B cell (primary cell): ENCODE measurements around the gene KRT6C. TPM values are rescaled to one million over a fixed set of nuclear protein-coding genes. Genes with fewer than 3 reads are reported as not detected.

Experiments used
- ATAC-seq: fragments of 200-7000 bp; cut with Tn5 transposase; one replicate; pipeline ENCODE4 v1.10.0; 2021; ENCODE audit warnings: low read depth, mild to moderate bottlenecking, moderate number of reproducible peaks, moderate library complexity
- CTCF ChIA-PET: fragments of 350-600 bp; sonication (Branson Sonifier 250); formaldehyde crosslinking; loops from one replicate; lab custom pipeline; 2021; ENCODE audit warnings: antibody characterized with exemption, inconsistent platforms; lab: Charles Lee
- POLR2A ChIA-PET: fragments of 350-600 bp; sonication (Branson Sonifier 250); formaldehyde crosslinking; loops from one replicate; lab custom pipeline; 2021; ENCODE audit warnings: antibody characterized with exemption; lab: Charles Lee
- DNase-seq: peaks from one replicate; pipeline ENCODE4 v3.0.0; 2013
- H2AFZ ChIP-seq: 2 replicates; pipeline ENCODE4 v1.6.1; 2012; ENCODE audit warnings: mild to moderate bottlenecking, low read depth, low read length; ENCODE audit not compliant: insufficient read depth, poor library complexity, severe bottlenecking
- H3K27ac ChIP-seq, 2 donors: 1 replicate in 1 of 2; 2 replicates in 1 of 2; pipeline ENCODE4 v1.5.1; 2012 to 2013; ENCODE audit warnings: low read length in 2 of 2, mild to moderate bottlenecking in 2 of 2, moderate library complexity in 1 of 2
- H3K27me3 ChIP-seq, 4 experiments: fragments of 200-600 bp in 1 of 4; sonication (generic) in 1 of 4; replicated peaks in 1 of 4; 1 replicate in 2 of 4; 2 replicates in 2 of 4; pipeline versions ENCODE4 v1.6.1 to v1.7.0; 2013 to 2016; ENCODE audit warnings: low read length in 3 of 4, mild to moderate bottlenecking in 2 of 4, mixed read lengths in 1 of 4, moderate library complexity in 1 of 4; ENCODE audit not compliant: insufficient read depth in 4 of 4, control insufficient read depth in 3 of 4; ENCODE audit errors: control extremely low read depth in 1 of 4
- H3K36me3 ChIP-seq, 2 experiments: replicated peaks in 1 of 2; 1 replicate in 1 of 2; 2 replicates in 1 of 2; pipeline versions ENCODE4 v1.6.1 to v1.7.1; 2013; ENCODE audit warnings: low read length in 1 of 2; ENCODE audit not compliant: insufficient read depth in 2 of 2, control insufficient read depth in 1 of 2; ENCODE audit errors: control extremely low read depth in 1 of 2, extremely low read depth in 1 of 2
- H3K4me1 ChIP-seq, 2 donors: fragments of 200-600 bp in 1 of 2; sonication (generic) in 1 of 2; 1 replicate in 1 of 2; 2 replicates in 1 of 2; pipeline versions ENCODE4 v1.5.1 to v1.6.1; 2013 to 2017; ENCODE audit warnings: low read length in 2 of 2; ENCODE audit not compliant: control insufficient read depth in 2 of 2, insufficient read depth in 2 of 2
- H3K4me2 ChIP-seq: replicated peaks from 2 replicates; pipeline ENCODE3; 2012; ENCODE audit warnings: mild to moderate bottlenecking, low read depth, low read length; ENCODE audit not compliant: poor library complexity, severe bottlenecking
- H3K4me3 ChIP-seq, 5 experiments: fragments of 200-600 bp in 1 of 5; sonication (generic) in 1 of 5; 1 replicate in 3 of 5; 2 replicates in 2 of 5; pipeline versions ENCODE4 v1.5.1 to v1.7.0; 2011 to 2016; ENCODE audit warnings: low read length in 4 of 5, mild to moderate bottlenecking in 4 of 5, low read depth in 2 of 5, control low read depth in 1 of 5, moderate library complexity in 1 of 5; ENCODE audit not compliant: insufficient read depth in 1 of 5; ENCODE audit errors: control extremely low read depth in 1 of 5, extremely low read depth in 1 of 5
- H3K79me2 ChIP-seq: fragments of 200-600 bp; sonication (generic); one replicate; pipeline ENCODE4 v1.6.0; 2016; ENCODE audit warnings: low read length; ENCODE audit not compliant: control insufficient read depth, insufficient read depth
- H3K9ac ChIP-seq: fragments of 200-600 bp; sonication (generic); 2 replicates; pipeline ENCODE4 v1.6.1; 2017; ENCODE audit warnings: mild to moderate bottlenecking, low read length, moderate library complexity
- H3K9me3 ChIP-seq, 3 donors: one replicate each; pipeline versions ENCODE4 v1.6.1 to v1.7.1; 2013; ENCODE audit warnings: low read length in 2 of 3; ENCODE audit not compliant: control insufficient read depth in 2 of 3, insufficient read depth in 1 of 3; ENCODE audit errors: control extremely low read depth in 1 of 3
- H4K20me1 ChIP-seq: 2 replicates; pipeline ENCODE4 v1.6.0; 2012; ENCODE audit warnings: mild to moderate bottlenecking, low read length; ENCODE audit not compliant: insufficient read depth, control insufficient read depth, poor library complexity, severe bottlenecking
- H3K27ac Mint-ChIP-seq: one replicate; pipeline ENCODE4 v1.8.0; 2021; ENCODE audit warnings: mixed read lengths
- H3K27me3 Mint-ChIP-seq: one replicate; pipeline ENCODE4 v1.8.0; 2021; ENCODE audit warnings: mixed read lengths
- H3K4me1 Mint-ChIP-seq: one replicate; pipeline ENCODE4 v1.8.0; 2021; ENCODE audit warnings: mixed read lengths
- H3K4me3 Mint-ChIP-seq: one replicate; pipeline ENCODE4 v1.8.0; 2021; ENCODE audit warnings: mixed read lengths
- H3K9me3 Mint-ChIP-seq: one replicate; pipeline ENCODE4 v1.8.0; 2022; ENCODE audit warnings: mixed read lengths; ENCODE audit not compliant: insufficient read depth
- CTCF ChIP-seq: fragments of 200-600 bp; IDR thresholded peaks from one replicate; pipeline ENCODE4 v1.8.0; 2022; ENCODE audit warnings: antibody characterized with exemption, mild to moderate bottlenecking
- EZH2 ChIP-seq: IDR thresholded peaks from 2 replicates; pipeline ENCODE4 v1.6.1; 2012; ENCODE audit warnings: borderline replicate concordance, low read depth, mild to moderate bottlenecking, moderate library complexity, low read length; ENCODE audit not compliant: insufficient read depth, poor library complexity, severe bottlenecking
- WGBS: methylation state at CpG from one replicate; pipeline ENCODE4 v1.1.5; 2013; ENCODE audit warnings: missing lambda C conversion rate; ENCODE audit not compliant: insufficient coverage; 5-methylcytosine and 5-hydroxymethylcytosine counted together
- intact Hi-C: fragments of 100-400 bp; cut with micrococcal nuclease; formaldehyde crosslinking; loops from one replicate; pipeline ENCODE4 v1.10.0; 2022
- polyA minus RNA-seq: library from RNA; depleted of rRNA, polyadenylated mRNA; stranded (reverse); fragments of >200 nt; gene quantifications from 2 replicates; pipeline ENCODE4 v1.2.3, GENCODE V29; 2012
- polyA plus RNA-seq: library from polyadenylated mRNA; depleted of rRNA; stranded (reverse); fragments of >200 nt; gene quantifications from 2 replicates; pipeline ENCODE4 v1.2.3, GENCODE V29; 2012
- total RNA-seq, 2 donors: library from RNA; stranded (reverse); fragments of 120-200 nt in 1 of 2; gene quantifications; 1 replicate in 1 of 2; 2 replicates in 1 of 2; pipeline versions ENCODE4 v1.2.3 to v1.2.4, GENCODE V29; 2013 to 2022

Gene KRT6C
- total RNA-seq = not detected in 2 replicates
- total RNA-seq (2013) = not detected
- not detected in 2 replicates for polyA plus RNA-seq
- polyA minus RNA-seq = not detected in 2 replicates

- Histone ChIP-seq H3K27ac (no peak within 1 kb of the TSS), H3K4me3 (no peak within 1 kb of the TSS), H3K27me3 (no peaks in the 10 kb centered on the region), H3K9ac (no peak within 1 kb of the TSS), H2AFZ (no peak within 1 kb of the TSS), H3K9me3 (no peaks in the 10 kb centered on the region), H4K20me1 (no peaks in the 10 kb centered on the region), H3K79me2 (no peaks in the 10 kb centered on the region), H3K4me2 (no peak within 1 kb of the TSS), H3K4me1 (no peaks in the 10 kb centered on the region), H3K36me3 (no peaks in the 10 kb centered on the region)
- Mint-ChIP-seq H3K27me3 (peaks cover 25% of the 10 kb centered on the region), H3K9me3 (peaks cover 9% of the 10 kb centered on the region), H3K27ac (no peak within 1 kb of the TSS), H3K4me3 (no peak within 1 kb of the TSS), H3K4me1 (no peaks in the 10 kb centered on the region)
- DNase-seq (no peak), ATAC-seq (no peak)
- CTCF ChIA-PET = no interaction called here
- TF ChIP-seq CTCF (no peak), EZH2 (no peak)
- POLR2A ChIA-PET = no interaction called here
- WGBS = 88% methylated on average over 4 of the region's 4 CpGs
- intact Hi-C loops = loop anchor here (2.0 kb wide), 1 partner anchor 23 kb away; no protein-coding TSS in a partner anchor
These were observed at the start of gene KRT6C for GRCh38 chr12:52473768-52474167. Gene KRT6C, minus strand, starts transcription at chr12:52473805. Its CDS starts 68 bp downstream, at chr12:52473737.

- no peaks in the 10 kb centered on the region for H3K79me2 ChIP-seq
- H3K4me2 ChIP-seq = no peak overlapping the region
- no peak overlapping the region for H2AFZ ChIP-seq
- no peak for DNase-seq
- Mint-ChIP-seq H3K4me1 (no peaks in the 10 kb centered on the region), H3K4me3 (no peak overlapping the region), H3K9me3 (no peaks in the 10 kb centered on the region), H3K27ac (no peak overlapping the region), H3K27me3 (peaks cover 3% of the 10 kb centered on the region)
- H3K9me3 ChIP-seq = no peaks in the 10 kb centered on the region
- H3K4me1 ChIP-seq = no peaks in the 10 kb centered on the region
- H3K36me3 ChIP-seq = no peaks in the 10 kb centered on the region
- H3K9ac ChIP-seq = no peak overlapping the region
- no peak overlapping the region for H3K27ac ChIP-seq
- no peaks in the 10 kb centered on the region for H4K20me1 ChIP-seq
- no peak overlapping the region for H3K4me3 ChIP-seq
- ChIA-PET POLR2A (no interaction called here), CTCF (no interaction called here)
- 65% methylated on average over 8 of the region's 10 CpGs for WGBS
- intact Hi-C loops = no loop called here
- no peaks in the 10 kb centered on the region for H3K27me3 ChIP-seq
- no peak for ATAC-seq
- TF ChIP-seq CTCF (no peak), EZH2 (no peak)
These were observed 48.9 kb upstream of the KRT6C start for GRCh38 chr12:52522346-52523011.
